Measurements from ENCODE around the gene MARCHF3.

MARCHF3 gene

DNA sequence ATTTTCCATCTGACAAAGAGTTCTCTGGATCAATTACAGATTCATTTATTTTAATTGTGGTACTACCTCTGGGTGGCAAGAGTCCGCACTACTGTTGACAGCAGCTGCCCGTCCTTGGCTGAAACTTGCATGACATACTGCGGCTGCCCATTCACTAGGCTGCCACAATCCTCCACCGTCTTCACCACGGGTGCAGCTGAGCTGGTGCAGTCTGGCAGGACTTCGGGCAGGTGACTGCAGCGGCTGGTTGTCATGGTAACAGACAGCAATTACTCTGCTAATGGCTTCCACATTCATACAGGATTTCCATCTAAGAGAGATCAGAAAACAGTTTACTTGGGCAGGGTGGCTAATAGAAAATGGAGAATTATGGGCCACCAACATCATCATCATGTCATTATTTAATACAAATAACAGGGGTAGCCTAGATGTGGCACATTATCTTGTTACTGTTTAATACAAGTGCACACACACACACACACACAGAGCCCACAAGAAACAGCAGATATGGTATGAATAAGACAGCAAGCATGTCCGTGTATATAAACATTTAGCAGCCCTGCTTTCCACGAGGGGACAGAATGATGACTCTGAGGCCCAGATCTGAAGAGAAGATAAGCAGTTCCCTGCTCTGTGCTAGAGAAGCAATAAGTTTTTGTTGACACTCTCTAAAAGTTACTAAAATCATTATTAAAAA lies 112.3 kb downstream of the MARCHF3 start:
- no peaks in the 10 kb centered on the region for H3K79me2 ChIP-seq

DNA sequence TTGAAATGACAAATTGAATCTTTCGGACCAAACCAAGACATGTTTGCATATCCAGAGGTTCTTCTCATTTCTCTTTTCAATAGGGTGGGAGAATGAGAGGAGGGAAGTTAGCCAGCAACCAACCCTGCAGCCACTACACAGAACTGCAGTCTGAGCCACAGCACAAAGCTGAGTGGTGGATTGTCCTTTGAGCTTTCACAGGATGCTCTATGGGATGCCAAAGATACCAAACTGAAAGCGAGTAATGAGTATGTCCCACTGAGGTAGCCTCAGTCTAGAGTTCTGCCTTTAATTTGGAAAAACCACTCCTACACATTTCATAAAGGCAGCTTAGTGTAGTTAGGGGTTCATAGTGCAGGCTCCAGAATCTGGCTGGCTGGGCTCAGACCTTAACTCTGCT lies 114.9 kb downstream of the MARCHF3 start:
- no peaks in the 10 kb centered on the region for H3K27me3 ChIP-seq (ENCODE audit: control insufficient read depth, insufficient read depth, low read length)
- no peaks in the 10 kb centered on the region for H3K9me3 ChIP-seq (ENCODE audit: control insufficient read depth, low read length)
- H2AFZ ChIP-seq, result no peak overlapping the region
- no peaks in the 10 kb centered on the region for H3K4me1 ChIP-seq
- no peak overlapping the region for H3K4me3 ChIP-seq (ENCODE audit: low read depth, low read length)
- H3K36me3 ChIP-seq (ENCODE audit: control insufficient read depth, insufficient read depth, low read length), result no peaks in the 10 kb centered on the region
- TF ChIP-seq, protein P1, sequence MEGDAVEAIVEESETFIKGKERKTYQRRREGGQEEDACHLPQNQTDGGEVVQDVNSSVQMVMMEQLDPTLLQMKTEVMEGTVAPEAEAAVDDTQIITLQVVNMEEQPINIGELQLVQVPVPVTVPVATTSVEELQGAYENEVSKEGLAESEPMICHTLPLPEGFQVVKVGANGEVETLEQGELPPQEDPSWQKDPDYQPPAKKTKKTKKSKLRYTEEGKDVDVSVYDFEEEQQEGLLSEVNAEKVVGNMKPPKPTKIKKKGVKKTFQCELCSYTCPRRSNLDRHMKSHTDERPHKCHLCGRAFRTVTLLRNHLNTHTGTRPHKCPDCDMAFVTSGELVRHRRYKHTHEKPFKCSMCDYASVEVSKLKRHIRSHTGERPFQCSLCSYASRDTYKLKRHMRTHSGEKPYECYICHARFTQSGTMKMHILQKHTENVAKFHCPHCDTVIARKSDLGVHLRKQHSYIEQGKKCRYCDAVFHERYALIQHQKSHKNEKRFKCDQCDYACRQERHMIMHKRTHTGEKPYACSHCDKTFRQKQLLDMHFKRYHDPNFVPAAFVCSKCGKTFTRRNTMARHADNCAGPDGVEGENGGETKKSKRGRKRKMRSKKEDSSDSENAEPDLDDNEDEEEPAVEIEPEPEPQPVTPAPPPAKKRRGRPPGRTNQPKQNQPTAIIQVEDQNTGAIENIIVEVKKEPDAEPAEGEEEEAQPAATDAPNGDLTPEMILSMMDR (IDR thresholded peaks at IDR 0.05), result no peak
- no peak overlapping the region for H3K4me2 ChIP-seq (ENCODE audit: low read length)
- no peak overlapping the region for H3K9ac ChIP-seq
- no peaks in the 10 kb centered on the region for H3K79me2 ChIP-seq
- H3K27ac ChIP-seq, result no peak overlapping the region

More for the DNA sequence above, 112.3 kb downstream of the MARCHF3 start:
- H3K36me3 ChIP-seq (ENCODE audit: control insufficient read depth, insufficient read depth, low read length), result no peaks in the 10 kb centered on the region
- no peaks in the 10 kb centered on the region for H3K27me3 ChIP-seq (ENCODE audit: control insufficient read depth, insufficient read depth, low read length)
- no peaks in the 10 kb centered on the region for H3K9me3 ChIP-seq (ENCODE audit: control insufficient read depth, low read length)
- TF ChIP-seq, protein P1 (IDR thresholded peaks at IDR 0.05), result no peak
- no peak overlapping the region for H3K9ac ChIP-seq
- H3K27ac ChIP-seq, result no peak overlapping the region
- no peaks in the 10 kb centered on the region for H3K4me1 ChIP-seq
- H2AFZ ChIP-seq, result no peak overlapping the region
- H3K4me3 ChIP-seq (ENCODE audit: low read depth, low read length), result no peak overlapping the region
- H3K4me2 ChIP-seq (ENCODE audit: low read length), result no peak overlapping the region

DNA sequence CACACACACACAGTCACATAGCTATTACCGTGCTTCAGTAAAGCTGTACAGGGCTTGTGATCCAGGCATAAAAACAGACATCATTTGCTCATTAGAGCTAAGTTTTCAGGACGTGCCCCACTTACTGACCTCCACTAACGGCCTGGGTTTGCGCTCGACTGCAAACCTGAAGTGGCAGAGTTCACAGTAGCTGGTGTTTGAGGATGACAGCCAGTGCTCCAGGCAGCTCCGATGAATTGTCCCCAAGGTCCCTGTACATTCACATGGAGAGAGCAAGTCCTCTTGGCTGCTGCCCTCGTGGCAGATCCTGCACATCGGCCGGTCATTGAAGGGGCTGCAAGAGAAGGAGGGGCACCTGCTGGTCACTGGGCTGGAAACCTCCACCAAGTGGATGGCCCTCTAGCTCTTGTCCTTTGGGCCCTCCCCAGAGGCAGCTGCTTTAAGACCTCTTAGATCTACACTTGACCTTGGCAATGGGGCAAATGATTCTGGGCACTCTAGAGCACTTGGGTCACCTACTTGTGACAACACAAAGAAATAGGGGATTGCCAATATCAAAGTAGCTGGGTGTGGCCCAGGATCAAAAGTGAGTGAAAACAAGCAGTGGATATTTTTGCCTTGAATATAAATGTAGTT lies 115.4 kb downstream of the MARCHF3 start:
- Histone ChIP-seq H3K9me3 (ENCODE audit: control insufficient read depth, low read length) (no peaks in the 10 kb centered on the region), H3K36me3 (ENCODE audit: control insufficient read depth, insufficient read depth, low read length) (no peaks in the 10 kb centered on the region), H3K27ac (no peak overlapping the region), H3K4me3 (ENCODE audit: low read depth, low read length) (no peak overlapping the region), H3K79me2 (no peaks in the 10 kb centered on the region), H3K4me2 (ENCODE audit: low read length) (no peak overlapping the region), H3K27me3 (ENCODE audit: control insufficient read depth, insufficient read depth, low read length) (no peaks in the 10 kb centered on the region), H3K9ac (no peak overlapping the region), H3K4me1 (no peaks in the 10 kb centered on the region), H2AFZ (no peak overlapping the region)
- TF ChIP-seq, protein P1 (IDR thresholded peaks at IDR 0.05), result no peak

DNA sequence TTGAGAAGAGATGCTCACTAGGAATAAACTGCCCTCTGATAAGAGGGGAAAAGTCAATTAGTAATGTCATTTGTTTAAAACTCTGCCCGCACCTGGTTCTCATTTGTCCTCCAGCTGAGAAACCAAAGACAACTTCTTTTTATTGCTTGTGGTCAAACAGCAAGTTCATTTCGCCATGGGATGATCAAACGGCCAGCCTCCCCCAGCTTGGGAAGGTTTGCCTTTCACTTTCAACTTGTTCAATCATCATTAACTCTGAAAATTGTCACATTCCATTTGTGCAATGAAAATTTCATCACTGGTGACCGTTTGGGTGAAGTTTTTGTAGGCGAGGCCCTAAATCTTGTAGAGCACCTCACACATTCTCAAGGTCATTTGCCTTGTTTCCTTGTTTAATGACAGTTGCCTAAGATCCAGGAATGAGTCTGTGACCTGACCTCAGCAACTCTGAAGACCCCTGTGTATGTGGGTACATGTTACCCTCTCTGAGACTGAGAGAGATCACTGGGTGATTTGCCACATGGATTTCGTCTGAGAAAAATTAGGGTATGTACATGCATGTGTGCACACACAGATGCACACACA lies 117.7 kb downstream of the MARCHF3 start:
- TF ChIP-seq, protein P1 (IDR thresholded peaks at IDR 0.05), result no peak
- H3K27me3 ChIP-seq (ENCODE audit: control insufficient read depth, insufficient read depth, low read length), result no peaks in the 10 kb centered on the region
- no peak overlapping the region for H3K9ac ChIP-seq
- H3K36me3 ChIP-seq (ENCODE audit: control insufficient read depth, insufficient read depth, low read length), result no peaks in the 10 kb centered on the region
- H3K27ac ChIP-seq, result no peak overlapping the region
- no peaks in the 10 kb centered on the region for H3K4me1 ChIP-seq
- no peak overlapping the region for H3K4me2 ChIP-seq (ENCODE audit: low read length)
- no peak overlapping the region for H3K4me3 ChIP-seq (ENCODE audit: low read depth, low read length)
- H3K79me2 ChIP-seq, result no peaks in the 10 kb centered on the region
- H3K9me3 ChIP-seq (ENCODE audit: control insufficient read depth, low read length), result no peaks in the 10 kb centered on the region
- H2AFZ ChIP-seq, result no peak overlapping the region
